ENCODE measurements around the gene HTRA3.

DNA sequence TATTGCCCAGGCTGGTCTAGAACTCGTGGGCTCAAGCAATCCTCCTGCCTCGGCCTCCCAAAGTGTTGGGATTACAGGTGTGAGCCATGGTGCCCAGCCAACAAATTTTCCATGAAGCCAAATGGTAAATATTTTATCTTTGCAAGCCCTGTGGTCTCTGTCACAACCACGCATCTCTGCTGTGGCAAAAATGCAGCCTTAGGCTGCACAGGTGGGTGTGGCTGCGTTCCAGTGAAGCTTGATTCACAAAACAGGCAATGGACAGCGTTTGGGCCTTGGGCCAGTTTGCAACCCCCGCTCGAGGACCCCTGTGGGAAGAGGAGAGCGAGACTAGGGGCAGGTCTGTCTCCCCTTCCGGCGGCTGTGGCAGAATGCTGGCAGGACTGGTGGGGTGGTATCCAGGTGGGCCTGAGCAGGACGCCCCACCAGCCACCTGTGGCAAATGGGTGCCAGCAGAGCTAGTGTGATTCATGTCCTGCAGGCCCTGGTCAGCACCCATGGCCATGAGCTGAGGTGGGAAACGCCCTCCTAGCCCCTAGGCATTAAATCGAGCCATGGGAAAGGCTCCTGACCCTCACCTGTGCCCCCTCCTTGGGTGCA lies 19.7 kb downstream of the HTRA3 start:
- TF ChIP-seq, protein P1, sequence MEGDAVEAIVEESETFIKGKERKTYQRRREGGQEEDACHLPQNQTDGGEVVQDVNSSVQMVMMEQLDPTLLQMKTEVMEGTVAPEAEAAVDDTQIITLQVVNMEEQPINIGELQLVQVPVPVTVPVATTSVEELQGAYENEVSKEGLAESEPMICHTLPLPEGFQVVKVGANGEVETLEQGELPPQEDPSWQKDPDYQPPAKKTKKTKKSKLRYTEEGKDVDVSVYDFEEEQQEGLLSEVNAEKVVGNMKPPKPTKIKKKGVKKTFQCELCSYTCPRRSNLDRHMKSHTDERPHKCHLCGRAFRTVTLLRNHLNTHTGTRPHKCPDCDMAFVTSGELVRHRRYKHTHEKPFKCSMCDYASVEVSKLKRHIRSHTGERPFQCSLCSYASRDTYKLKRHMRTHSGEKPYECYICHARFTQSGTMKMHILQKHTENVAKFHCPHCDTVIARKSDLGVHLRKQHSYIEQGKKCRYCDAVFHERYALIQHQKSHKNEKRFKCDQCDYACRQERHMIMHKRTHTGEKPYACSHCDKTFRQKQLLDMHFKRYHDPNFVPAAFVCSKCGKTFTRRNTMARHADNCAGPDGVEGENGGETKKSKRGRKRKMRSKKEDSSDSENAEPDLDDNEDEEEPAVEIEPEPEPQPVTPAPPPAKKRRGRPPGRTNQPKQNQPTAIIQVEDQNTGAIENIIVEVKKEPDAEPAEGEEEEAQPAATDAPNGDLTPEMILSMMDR (IDR thresholded peaks at IDR 0.05), result no peak
- TF ChIP-seq POLR2A (IDR thresholded peaks at IDR 0.05), result no peak
